ENCODE results near the gene TAF4.
"Not testable (repeated sequence)": the region's sequence is repeated elsewhere in the genome, so short reads cannot be mapped to it uniquely, and the experiment has no call there.

TAF4 gene

DNA sequence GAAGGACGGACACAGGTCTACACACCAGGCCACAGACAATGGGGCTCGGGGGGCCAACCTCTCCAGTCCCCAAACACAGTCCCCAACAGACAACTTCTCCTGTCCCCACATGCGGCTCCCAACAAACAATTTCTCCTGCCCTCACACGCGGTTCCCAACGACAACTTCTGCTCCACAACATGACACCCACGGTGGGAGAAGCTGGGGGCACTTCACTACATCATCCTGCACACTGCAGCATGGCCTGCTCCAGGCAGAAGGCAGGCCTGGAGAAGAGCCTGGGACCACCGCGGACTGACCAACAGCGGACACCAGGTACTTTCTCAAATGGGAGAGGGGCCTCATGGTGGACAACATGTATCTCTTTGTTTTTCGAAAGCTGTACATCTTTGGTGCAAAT is 6.7 kb downstream of the TAF4 start:
- no peak for DNase-seq (ENCODE audit: low spot score)

DNA sequence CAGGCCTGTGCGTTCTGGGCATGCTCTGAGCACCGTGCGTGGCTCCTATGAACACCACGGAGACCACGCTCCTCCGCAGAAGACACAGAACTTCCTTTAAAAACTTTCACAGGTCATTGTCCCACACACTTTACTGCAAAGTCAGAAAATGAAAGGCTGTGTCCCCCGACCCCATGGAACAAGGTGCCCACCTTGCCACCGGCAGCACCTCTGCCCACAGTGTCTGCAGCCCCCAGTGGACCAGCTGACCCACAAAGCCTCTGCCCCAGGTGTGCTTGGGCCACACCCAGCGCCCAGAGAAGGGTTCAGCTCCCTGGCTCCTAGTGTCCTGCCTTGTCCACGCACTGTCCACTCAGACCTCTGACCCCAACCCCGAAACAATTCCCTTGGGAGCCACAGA is 8.7 kb downstream of the TAF4 start:
- DNase-seq (ENCODE audit: low spot score), result no peak

DNA sequence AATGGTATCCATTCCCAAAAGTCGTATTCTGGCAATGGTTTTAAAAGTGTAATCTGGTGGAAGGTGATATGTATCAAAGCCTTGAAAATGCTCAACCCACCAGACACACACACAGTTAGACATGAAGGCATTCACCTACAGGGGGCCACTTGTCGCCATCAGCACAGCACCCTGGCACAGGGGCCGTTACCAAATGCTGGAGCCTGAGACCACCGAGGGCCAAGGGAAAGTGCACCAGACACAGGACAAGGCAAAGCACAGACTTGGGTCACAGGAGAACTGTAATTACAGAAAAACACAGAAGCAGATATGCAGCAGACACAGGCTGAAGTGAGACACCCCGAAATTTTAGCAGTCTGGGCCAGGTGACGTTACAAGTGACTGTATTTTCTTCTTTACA is 9.3 kb downstream of the TAF4 start:
- no peak for DNase-seq (ENCODE audit: low spot score)

- not testable (repeated sequence) for DNase-seq (ENCODE audit: low spot score)
Measured at GRCh38 chr20:62055862-62056115, 9.9 kb downstream of the TAF4 start.

- no peak for DNase-seq (ENCODE audit: low spot score)
Measured at GRCh38 chr20:62055106-62055861, 10.4 kb downstream of the TAF4 start.

GRCh38 chr20:62054451-62054953 is 11.2 kb downstream of the TAF4 start:
- no peak for DNase-seq (ENCODE audit: low spot score)

- DNase-seq (ENCODE audit: low spot score), result no peak
Measured at GRCh38 chr20:62053465-62054196, 12.1 kb downstream of the TAF4 start.

DNA sequence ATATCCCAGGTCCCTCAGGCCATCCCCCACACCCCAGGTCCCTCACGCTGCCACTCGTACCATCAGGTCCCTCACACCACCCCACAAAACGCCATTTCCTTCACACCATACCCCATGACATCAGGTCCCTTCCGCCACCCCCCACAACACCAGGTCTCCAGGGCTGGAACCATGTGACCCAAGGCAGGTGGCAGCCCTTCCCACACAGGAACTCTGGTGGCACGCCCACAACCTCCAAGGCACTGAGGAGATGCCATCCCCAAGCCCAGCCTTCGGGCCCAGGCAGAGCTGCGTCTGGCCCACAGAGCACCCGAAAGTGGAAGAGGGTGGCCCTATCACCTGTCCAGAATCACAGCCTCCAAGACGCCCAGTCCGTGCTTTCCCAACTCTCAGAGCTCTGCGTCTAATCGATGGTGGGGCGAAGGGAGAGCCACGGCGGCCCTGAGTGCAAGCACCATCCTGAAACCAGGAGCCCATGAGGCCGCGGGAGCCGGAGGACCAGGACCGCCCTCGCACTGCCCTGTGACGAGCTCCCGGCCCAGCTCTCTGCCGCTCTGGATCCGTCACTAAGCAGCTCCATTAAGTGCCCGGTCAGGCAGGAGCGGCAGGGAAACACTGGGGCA is 12.7 kb downstream of the TAF4 start:
- DNase-seq (ENCODE audit: low spot score), result no peak

GRCh38 chr20:62052336-62052841 is 13.3 kb downstream of the TAF4 start:
- no peak for DNase-seq (ENCODE audit: low spot score)

DNA sequence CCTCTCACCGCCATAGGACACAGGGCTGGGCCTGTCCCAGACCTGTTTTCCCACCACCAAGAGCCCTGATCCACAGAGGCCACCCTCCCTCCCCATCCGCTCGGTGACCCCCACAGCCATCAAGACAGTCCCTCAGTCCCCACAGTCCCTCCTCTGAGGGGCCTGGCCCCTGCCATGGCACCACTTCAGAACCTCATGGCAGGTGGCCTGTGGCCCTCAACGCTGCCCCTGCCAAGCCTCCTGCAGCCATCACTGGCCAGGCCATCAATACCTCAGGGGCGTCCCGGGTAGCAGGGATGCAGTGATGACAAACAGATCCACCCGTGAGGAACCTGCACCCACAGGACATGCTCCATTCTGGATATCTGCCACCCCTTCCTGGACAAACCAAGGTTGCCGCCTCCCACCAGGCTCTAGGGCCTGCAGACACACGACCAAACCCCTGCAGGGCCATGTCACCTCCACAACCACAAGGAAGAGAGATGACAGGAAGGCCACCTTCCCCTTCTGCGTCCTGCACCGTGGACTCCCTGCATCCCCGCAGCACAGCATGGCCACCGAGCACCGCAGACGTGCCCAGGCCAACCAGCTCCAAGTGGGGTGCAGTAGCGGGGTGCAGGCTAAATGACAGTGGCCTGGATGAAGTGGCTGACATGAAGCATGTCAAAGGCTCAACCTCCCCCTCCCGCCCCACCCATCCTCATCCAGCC is 14.0 kb downstream of the TAF4 start:
- DNase-seq (ENCODE audit: low spot score), result no peak

GRCh38 chr20:62051144-62051543 is 14.5 kb downstream of the TAF4 start:
- no peak for DNase-seq (ENCODE audit: low spot score)

DNA sequence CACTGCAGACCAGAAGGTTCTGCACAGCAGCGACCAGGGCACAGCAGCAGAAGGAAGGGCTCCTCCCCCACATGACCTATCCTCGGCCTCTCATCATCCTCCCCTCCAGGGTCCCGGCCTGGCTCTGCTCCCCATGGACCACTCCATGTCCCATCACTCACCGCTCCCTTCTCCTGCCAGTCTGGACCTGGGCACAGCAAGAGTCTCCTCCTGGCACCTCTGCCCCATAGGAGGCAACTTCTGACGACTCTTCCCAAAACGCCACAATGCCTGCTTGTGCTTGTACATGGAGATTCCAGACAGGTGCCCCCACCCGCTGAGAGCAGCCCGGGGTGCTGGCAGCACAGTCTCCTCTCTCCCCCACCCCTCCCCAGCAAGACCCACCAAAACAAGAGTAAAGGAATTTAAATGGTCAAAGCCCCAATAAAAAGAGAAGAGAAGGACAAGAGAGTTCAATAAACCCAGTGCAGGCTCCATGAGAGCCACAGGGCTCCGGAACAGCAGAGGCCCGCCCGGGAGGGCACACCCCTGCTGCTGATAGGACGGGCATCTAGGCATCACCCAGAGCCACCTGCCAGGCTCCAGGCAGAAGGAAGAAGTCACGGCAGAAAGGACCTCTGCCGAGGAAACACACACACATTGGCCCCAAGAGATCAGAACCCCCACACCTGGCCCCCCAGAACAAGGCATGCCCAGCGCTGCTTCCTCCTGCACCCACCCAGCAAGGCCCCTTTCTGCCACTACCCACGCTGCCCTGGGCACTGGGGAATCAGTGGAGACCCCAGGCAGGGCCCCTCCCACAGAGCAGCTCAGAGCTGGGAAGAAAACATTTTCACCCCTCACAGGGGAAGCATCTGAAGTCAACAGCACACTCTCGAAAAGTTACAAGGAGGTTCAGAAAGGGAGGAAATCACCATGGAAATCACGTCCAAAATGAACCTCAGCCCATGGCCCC is 15.2 kb downstream of the TAF4 start:
- DNase-seq (ENCODE audit: low spot score), result no peak

DNA sequence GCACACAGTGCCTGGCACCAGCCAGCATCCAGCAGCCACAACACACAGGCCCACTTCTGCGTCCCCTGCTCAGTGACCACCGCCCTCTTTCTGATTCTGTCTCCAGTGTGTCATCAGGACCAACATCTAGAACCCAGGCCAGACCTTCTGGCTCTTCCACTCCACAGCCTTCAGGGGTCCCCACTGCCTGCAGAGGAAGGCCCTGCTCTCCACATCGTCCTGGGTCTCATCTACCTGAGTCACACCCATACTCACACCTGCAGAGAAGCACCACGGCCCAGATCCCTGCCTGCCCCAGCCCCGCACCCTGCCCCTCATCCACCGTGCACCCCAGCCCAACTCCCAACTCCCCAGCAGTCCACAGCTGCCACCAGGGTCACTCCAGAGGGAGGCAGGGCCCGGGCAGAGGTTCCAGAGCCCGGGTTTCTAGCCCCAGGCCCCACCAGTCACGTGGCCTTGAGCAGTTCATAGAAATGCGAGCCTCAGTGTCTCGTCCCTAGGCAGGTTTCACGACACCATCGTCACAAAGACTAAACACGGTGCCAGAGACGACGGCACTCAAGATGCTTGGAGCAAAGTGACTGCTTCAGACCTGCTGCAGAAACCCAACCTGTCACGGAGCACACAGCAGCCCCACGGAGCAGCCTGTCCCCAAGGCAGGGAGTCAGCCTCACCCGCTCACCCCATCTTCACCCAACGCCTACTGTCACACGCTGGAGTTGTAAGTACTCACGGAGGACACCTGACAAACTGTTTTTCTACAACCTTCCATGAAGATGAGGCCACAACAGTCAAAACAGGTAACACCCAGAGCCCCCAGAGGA is 16.1 kb downstream of the TAF4 start:
- DNase-seq (ENCODE audit: low spot score), result no peak

- no peak for DNase-seq (ENCODE audit: low spot score)
Measured at GRCh38 chr20:62048821-62049291, 16.8 kb downstream of the TAF4 start.

GRCh38 chr20:62048346-62048761 is 17.3 kb downstream of the TAF4 start:
- DNase-seq (ENCODE audit: low spot score), result no peak

DNA sequence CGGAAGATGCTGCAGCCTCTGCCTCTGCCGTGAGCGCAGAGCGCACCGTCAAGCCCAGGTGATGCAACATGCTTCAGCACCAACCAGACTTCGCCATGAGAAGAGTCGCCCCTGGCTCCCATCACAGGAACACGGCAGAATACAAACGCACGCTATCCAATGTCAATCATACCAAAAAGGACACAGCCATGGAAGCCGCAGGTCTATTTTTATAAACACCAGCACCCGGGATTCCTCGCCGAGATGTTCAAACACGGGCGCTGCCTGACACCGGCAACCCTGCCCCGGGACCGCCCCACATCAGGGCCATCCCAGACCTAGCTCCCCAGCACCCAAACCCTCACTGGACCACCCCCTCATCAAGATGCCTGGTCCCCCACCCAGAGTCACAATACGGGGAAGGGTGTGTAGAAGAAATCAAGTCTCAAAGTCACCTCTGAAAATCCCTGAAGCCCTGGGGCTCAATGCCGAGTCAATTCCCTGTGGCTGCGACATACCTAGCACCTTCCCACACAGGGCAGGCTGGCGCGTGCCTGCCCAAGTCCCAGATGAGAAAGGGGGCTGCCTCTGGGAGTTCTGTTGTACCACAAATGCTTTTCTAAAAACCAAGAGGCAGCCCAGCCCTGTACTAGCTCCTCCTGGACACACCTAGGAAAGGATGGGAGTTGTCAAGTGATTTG is 17.9 kb downstream of the TAF4 start:
- DNase-seq (ENCODE audit: low spot score), result no peak

DNA sequence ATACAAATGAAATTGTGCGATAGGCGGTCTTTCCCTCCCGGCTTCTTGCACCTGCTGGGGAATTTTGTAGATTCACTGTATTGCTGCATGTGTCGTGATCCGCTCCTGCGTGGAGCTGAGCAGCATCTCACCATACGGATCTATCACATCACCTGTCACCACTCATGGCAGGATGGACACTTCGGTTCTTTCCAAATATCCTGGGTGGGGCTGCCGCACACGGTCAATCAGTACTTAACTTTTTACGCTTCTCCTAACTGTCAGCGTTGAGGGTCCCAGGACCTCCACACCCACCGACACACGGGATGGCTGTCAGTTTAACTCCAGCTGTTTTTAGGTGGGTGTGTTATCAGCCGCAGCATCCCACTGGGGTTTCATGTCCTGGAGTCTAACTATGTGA is 19.2 kb downstream of the TAF4 start:
- DNase-seq (ENCODE audit: low spot score), result no peak

DNA sequence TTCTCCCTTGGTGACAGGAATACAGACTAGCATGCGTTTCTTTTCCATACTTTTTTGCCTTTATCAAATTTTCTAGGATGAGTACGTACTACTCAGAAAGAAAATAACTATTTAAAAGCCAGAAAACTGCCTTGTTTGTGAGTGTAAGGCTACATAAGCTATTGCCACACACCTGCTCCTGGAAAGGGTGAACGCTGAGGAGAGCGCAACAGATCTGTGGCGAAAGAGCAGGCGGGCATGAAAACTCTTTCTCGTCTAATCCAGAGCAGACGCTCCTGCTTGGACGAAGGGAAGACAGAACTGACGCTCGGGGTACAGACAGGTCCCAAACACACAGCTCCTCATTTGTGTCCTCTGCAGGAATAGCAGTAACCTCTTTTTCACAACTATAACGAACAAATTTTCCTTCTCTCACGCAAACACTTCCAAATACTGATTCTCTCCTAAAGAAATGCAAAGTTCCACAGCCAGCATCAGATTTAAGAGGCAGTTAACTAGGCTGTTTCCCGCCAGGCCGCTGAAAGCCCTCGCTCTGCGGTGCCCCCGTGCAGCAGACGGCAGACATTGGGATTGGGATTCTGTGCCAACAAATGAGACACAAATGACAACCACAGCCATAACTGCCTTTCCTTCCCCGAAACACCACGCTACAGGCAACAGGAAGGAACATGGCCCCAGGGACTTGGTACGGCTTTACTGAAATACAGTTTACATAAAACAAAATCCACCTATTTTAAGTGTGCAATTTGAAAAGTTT is 20.0 kb downstream of the TAF4 start:
- no peak for DNase-seq (ENCODE audit: low spot score)

DNA sequence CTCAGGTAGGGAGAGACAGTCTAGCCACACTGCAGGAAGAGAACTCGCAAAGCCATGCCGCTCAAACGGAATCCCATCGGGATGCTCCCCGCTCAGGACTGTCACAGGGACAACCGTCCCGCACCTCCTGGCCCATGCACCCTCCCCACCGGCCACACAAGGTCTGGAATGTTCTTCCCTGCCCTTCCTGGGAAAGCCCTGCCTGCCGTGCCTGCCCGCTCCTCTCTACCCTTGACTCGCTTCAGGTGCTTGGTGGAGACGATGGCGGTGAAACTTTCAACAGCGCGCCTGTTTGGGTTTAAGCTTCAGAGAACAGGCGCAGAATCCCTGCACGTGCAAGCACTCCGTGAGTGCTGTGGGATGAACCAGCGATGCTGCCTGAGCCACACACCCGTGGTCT is 20.6 kb downstream of the TAF4 start:
- no peak for DNase-seq (ENCODE audit: low spot score)
